ENCODE measurements around the gene HJURP.

The HJURP gene

DNA sequence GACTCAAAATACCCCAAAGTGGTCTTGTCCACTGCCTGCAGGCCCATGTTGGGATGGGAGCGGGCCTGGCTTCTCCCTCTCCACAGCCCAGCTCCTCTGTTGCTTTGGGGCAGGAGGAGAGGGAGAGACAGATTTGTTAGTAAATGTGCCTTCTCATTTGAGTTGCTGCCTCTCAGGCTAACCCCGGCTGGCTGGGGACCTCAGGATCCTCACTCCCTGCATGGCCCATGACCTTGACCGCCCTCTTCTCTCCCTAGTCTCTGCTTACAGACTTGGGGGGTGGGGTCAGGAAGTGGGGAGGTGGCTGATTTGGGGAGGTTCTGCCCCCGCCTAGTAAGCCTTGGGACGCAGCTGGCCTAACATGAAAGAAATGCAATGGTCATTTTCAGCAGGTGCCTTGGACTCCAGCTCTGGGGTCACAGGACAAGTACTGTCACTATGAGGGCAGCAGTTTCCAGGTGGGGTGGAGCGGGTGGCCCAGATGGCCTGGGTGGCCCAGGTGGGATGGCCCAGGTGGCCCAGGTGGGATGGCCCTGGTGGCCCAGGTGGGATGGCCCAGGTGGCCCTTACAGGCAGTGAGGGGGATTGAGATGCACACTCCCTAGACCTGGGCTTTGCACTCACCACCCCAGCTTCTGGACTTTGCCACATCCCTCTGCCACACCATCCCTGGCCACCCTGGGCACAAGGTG lies 24.1 kb downstream of the HJURP start:
- FAIRE-seq = no peak

DNA sequence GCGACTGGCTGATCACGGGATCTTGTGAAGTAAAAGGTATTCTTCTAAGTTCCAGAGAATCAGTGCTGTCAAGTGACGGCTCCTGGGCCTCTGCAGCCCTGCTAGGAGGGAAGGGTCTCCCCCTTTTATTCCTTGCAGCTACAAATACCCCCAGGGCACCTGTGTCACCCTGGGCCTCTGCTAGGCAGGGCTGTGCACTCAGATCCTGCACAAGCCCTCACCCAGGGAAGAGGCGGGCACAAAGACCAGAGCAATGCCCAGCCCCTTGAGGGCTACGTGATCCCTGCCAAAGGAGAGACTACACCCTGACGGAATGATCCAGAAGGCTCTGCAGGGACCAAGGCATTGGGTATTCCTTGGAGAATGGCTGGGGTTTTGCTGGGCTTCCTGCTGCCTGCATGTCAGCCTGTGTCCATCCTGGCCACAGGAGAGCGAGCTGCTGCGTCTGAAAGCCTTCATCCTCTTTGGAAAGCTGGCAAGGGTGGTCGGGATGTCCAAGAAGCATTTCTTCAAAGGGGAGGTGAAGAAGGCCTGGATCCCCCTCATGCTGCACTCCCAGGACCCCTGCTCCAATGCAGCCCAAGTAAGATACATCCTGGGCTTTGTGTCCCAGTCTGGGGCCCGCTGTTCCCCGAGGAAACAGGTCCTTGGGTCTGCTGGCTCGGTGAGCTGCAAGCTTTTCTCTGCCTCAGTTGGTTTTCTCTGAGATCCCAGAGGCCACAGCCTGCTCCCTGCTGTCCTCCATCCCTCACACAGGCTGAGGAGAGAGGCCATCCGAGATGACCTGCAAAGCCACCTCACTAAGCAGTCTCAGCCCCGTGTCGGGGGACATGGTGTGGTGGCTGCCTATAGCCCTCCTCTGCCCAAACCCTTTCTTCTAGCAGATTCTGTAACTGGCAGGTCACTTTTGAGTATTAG lies 24.9 kb downstream of the HJURP start:
- FAIRE-seq = no peak

GRCh38 chr2:233828546-233829192 lies 25.7 kb downstream of the HJURP start:
- FAIRE-seq = no peak

GRCh38 chr2:233824373-233824772 lies 30.0 kb downstream of the HJURP start:
- FAIRE-seq = no peak

DNA sequence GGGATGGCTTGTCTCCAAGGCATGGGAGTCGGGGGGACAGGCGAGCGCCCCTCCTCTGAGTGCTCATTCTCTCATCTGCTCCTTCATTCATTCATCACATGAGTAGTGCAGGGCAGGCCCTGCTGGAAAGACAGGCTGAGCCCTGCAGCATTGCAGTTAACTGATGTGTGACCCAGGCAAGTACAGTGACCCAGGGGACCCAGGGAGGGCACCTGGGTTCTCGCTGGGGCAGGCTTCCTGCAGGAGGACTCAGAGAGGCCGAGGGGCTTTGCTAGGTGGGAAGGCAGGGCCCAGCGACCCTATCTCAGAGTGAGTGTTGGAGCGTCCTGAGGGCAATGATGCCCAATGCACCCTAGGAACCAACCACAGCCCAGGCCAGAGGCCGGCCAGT lies 30.6 kb downstream of the HJURP start:
- no peak for FAIRE-seq

GRCh38 chr2:233822781-233823730 lies 31.3 kb downstream of the HJURP start:
- FAIRE-seq = no peak

GRCh38 chr2:233822101-233822771 lies 32.1 kb downstream of the HJURP start:
- FAIRE-seq = no peak

DNA sequence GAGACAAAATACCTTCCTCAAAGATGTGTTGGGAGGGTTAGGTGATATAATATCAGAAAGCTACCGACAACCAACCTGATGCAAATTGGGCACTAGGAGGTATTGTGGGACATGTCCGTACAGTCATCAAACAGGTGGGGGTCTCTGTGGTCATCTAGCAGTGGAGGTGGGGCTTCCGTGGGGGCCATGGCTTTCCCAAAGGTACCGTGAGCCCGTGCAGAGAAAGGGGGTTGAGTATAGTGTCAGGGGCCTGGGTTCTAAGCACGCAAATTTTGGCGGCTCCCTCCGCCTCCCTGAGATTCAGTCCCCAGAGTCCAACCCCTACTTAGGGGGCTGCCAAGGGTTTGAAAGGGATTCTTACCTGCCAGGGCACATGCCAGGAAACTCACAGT lies 32.6 kb downstream of the HJURP start:
- no peak for FAIRE-seq

DNA sequence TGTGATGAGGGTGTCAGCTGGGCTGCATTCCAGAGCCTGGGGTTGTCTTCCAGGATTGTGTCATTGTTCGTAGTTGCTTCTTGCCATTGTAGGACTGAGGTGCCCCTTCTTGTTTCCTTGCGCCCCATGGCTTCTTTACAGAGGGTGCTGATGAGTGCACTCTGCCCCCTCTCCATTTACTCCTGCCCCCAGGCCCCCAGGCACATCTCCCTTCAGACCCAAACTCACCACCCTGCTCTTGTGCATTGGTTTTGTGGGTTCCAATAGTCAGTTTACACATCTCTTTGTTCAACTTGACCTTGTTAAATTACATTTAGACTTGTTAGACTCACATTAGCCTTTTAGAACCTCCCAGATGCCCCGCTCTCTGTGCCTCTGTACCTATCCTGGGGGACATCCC lies 33.1 kb downstream of the HJURP start:
- no peak for FAIRE-seq

- no peak for FAIRE-seq
Observed at GRCh38 chr2:233820774-233821105, 33.6 kb downstream of the HJURP start.

- no peak for FAIRE-seq
Observed at GRCh38 chr2:233819884-233820773, 34.2 kb downstream of the HJURP start.

DNA sequence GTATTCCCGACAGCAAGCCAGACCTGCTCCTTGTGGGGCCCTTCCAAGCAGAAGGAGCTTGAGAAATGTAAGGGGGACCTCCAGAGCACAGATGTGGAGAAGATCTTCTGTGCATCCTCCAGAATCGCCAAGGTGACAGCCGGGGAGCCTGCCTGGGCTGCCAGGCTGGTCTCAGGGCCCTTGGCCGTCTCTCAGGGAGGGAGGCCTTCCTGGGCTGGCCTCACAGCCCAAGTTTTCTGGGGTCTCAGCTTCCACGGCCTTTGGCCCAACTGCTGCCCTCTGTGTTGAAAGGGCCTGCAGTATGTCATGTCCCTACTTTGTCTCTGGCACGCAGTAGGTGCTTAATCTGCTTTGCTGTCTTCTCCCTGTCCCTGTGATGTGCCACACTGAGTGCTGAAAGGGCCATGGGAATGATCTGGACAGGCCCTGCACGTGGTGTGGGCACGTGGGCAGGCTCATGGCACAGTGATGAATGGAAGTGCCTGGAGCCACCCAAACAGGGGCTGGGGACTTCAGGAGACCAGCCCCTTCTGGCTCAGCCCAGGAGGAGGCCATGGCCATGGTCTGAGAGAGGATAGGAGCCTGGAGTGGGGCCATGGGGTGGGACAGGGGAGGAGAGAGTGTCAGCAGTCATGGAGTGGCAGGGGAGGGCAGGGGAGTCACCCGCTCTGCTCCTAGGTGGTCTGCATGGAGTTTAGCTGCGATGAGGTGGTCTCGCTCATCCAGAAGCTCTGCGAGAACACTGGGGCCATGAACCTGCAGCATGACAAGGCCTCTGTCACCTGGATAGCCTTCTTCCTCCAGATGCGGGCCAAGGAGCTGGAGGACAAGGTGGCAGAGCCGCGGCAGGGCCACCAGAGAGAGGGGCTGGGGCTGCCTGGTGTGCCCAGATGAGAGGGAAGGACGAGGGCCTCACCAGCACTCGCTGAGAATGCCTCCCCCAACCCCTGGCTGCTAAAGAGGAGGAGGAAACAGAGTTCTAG lies 35.4 kb downstream of the HJURP start:
- FAIRE-seq = no peak

- no peak for FAIRE-seq
Observed at GRCh38 chr2:233817995-233818638, 36.2 kb downstream of the HJURP start.

DNA sequence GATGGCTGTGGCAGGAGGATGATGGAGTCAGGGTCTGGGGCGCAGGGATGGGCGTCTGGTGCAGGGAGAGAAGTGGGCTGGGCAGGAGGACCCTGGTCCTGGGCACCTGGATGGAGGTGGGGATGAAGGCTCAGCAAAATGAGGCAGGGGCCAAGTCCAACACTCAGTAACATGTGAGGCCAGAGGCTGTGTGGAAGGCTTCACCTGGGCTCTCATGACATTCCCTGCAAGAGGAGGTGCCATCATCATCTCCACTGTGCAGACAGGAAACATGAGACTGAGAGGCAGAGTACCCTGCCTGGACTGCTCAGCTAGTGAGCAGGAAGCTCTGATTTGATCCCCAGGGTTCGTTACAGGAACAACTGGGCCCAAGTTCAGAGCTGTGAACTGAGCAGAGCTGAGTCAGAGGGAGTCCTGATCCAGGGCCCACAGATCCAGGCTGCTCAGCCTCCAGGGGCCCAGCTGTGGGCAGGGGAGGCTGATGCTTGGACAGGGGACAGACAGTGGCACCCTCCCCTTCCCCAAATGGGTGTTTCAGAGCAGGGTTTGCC lies 36.9 kb downstream of the HJURP start:
- no peak for FAIRE-seq

GRCh38 chr2:233816771-233817170 lies 37.6 kb downstream of the HJURP start:
- FAIRE-seq = no peak

DNA sequence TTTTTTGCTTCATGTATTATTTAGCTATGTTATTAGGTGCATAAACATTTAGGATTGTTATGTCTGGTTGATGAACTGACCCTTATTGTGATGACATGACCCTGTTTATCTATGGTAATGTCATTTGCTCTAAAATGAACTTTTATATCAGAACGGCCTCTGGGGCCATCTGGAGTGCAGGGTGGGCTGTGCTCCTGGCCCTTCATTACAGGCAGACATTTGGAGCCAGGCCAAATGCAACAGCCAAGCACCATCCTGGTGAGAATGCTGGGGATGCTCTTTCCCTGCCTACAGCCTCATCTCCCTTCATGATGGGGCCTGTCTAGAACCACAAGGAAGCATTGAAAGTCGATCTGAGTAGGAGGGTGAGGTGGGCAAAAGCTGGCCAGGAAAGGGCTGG lies 38.0 kb downstream of the HJURP start:
- no peak for FAIRE-seq

- no peak for FAIRE-seq
Observed at GRCh38 chr2:233815861-233816260, 38.5 kb downstream of the HJURP start.

DNA sequence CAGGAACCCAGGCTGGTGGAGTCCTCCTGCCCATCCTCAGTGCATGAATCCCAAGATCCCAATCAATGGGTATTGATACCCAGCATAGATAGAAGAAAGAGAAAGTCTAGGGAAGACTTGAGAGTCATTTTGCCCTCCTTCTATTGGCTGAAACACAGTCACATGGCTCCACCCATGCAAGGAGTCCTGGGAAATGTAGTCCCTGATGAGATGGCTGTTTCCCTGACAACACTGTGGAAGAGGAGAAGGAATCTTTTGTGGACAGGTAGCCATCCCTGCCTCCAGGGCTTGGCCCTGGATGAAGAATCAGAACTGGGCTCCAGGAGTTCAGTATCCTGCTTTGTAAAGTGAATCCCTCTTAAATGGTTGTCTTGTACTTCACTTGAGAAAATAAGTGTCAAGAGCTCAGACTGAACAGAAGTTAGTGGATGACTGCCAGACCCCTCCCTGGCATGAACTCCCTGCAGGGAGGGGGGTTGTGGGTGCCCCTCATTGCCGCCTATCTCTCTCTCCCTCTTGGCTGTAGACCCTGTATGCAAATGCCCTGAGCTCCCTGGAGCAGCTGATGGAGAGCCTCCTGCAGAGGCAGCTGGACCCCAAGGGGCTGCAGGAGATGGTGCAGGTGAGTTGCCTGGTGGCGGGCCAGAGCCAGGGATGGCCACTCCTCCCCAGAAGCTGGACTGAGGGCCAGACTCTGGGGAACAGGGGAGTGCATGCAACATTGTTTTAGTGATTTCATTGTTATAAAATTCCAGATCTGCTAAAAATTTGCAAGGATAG lies 40.1 kb downstream of the HJURP start:
- no peak for FAIRE-seq

Measured in colon (tissue), 2 donors.